HUDEP-2 (cell line): Measurements from ENCODE around the gene SPATA2L.
A peak's percentile ranks its signal among the peaks of the same experiment; 100 is the strongest.

Source experiments
- DNase-seq, 76 experiments: peaks; one replicate each; lab custom pipeline; 2025; ENCODE audit not compliant: unreplicated experiment in 76 of 76; lab: John Stamatoyannopoulos, UW

Gene SPATA2L

GRCh38 chr16:89658221-89658879 is 43.2 kb downstream of the SPATA2L start:
- peak in 3 of 76 experiments; percentile 31 to 52 (median 41) for DNase-seq

- DNase-seq, result peak in 75 of 76 experiments; percentile 17 to 91 (median 79)
Observed at GRCh38 chr16:89657442-89658220, 43.9 kb downstream of the SPATA2L start, which contains the start of the genes CHMP1A and SPATA33. Gene CHMP1A, minus strand, starts transcription at chr16:89657708. Its CDS starts 120 bp downstream, at chr16:89657588. Gene SPATA33, plus strand, starts transcription at chr16:89657836. Its CDS starts 76 bp downstream, at chr16:89657912.

DNA sequence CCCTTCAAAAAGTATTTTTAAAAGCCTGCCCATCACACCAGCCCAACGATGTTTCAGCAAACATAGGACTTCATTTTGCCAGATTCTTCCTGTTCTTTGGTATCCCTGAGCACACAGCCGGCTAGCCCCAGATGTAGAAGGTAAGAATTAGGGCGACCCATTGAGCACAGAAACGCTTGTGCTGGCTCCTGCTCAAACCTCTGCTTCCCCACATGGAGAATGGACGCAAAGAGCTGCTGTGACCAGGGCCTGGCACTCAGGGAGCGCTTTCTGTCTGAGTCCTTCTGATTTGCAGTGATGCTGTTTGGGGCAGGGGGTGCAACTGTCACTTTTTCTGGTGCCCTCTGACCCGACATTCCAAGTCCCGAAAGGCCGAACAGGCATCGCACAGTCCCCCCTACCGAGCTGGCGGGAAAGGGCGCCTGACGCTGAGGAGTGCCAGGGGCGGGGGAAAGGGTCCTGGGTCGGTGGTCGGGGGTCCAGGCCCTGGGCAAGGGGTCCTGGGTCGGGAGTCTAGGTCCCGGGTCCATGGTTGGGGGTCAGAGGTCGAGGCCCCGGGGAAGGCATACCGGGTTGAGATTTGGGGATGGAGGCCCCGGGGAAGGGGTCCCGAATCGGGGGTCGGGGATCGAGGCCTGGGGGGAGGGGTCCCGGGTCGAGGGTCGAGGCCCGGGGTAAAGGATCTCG is 44.9 kb downstream of the SPATA2L start:
- DNase-seq, result no peak

DNA sequence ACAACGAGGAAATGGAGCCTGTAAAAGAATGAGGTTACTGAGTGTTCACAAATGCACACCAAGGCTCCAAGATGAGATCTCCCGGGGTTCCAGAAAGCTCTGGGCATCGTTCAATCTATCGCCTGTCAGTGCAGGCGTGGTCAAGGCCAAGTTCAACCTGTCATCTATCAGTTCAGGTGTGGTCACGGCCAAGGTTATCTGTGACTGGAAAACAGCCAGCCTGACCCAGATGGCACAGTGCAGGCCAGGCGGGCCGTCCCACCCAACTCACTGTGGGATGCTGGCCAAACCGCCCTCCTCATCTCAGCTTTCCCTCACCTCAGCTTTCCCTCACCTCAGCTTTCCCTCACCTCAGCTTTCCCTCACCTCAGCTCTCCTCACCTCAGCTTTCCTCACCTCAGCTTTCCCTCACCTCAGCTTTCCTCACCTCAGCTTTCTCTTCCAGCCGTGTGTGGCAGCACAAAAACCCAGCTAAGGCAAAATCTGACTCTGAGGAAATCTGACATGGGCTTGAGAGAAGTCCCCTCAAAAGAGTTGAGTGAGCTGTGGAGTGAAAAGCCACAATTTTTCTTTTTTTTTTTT is 46.4 kb downstream of the SPATA2L start:
- DNase-seq, result no peak

GRCh38 chr16:89653656-89654295 is 47.7 kb downstream of the SPATA2L start:
- DNase-seq, result no peak

DNA sequence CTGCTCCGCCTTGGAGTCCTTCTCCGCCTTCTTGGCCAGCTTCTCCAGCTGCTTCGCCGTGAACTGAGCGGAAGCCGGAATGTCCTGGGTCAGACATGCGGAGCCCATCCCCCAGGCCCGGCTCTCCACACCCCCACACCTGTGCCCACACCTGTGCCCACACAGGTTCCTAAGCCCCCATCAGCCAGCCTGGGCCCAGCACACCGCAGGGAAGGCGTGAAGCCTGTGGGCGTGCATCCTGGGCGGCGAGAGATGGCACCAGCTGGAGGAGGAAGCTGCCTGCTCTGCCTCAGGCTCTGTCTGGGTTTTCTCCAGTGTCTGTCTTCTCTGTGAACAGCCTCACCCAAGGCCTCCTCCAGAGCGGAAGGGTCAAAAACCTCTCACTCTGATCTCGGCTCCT is 49.9 kb downstream of the SPATA2L start:
- no peak for DNase-seq

GRCh38 chr16:89646906-89647305 is 54.6 kb downstream of the SPATA2L start:
- no peak for DNase-seq
